K562 (cell line): ENCODE data around the gene CIAO2B. TPM values are rescaled to one million over a fixed set of nuclear protein-coding genes. Genes with fewer than 3 reads are reported as not detected.

ENCODE experiments used
- ATAC-seq: fragments of 200-7000 bp; cut with Tn5 transposase; 3 replicates; pipeline ENCODE4 v1.9.1; 2020; ENCODE audit warnings: moderate library complexity
- BruUV-seq: library from RNA; stranded (reverse); fragments of 400-500 nt; replicated peaks from 2 replicates; lab custom pipeline; 2021; lab: Mats Ljungman, UMichigan
- CTCF ChIA-PET: fragments of 300-600 bp; formaldehyde crosslinking; extraction: SDS; loops from one replicate; lab custom pipeline; 2021; ENCODE audit warnings: low intra/inter-chr PET ratio; lab: Yijun Ruan, JAX
- POLR2A ChIA-PET: fragments of 300-600, 350-650 bp; sonication (Branson Sonifier 250); formaldehyde crosslinking; extraction: SDS; loops from one replicate; lab custom pipeline; 2021; ENCODE audit warnings: antibody characterized with exemption, inconsistent platforms; lab: Yijun Ruan, JAX
- DNase-seq, 4 experiments: peaks; one replicate each; pipeline versions ENCODE4 v3.0.0 to v3.0.0-alpha.2; 2011 to 2018; ENCODE audit warnings: low spot score in 3 of 4, mixed read lengths in 3 of 4; ENCODE audit errors: extremely low read depth in 1 of 4
- FAIRE-seq: peaks from 2 replicates; lab custom pipeline; 2011; peaks lifted over from hg19 to GRCh38; lab: Jason Lieb, UNC
- H2AFZ ChIP-seq: 2 replicates; pipeline ENCODE4 v1.6.0; 2011; ENCODE audit warnings: low read depth, low read length, control low read depth, inconsistent platforms
- H3K27ac ChIP-seq: fragments of 200-600 bp; 3 replicates; pipeline ENCODE4 v1.8.0; 2011; ENCODE audit warnings: low read depth, mild to moderate bottlenecking, control low read depth, inconsistent platforms, low read length, moderate library complexity, mixed read lengths; ENCODE audit errors: extremely low read depth
- H3K27me3 ChIP-seq, 2 experiments: fragments of 300-600 bp in 1 of 2; 2 replicates in 1 of 2; 3 replicates in 1 of 2; pipeline versions ENCODE4 v1.6.0 to v1.8.0; 2011; ENCODE audit warnings: inconsistent platforms in 2 of 2, low read length in 2 of 2, mild to moderate bottlenecking in 1 of 2, mixed read lengths in 1 of 2, moderate library complexity in 1 of 2; ENCODE audit not compliant: control insufficient read depth in 2 of 2, insufficient read depth in 2 of 2
- H3K36me3 ChIP-seq: fragments of 300-600 bp; 3 replicates; pipeline ENCODE4 v1.8.0; 2011; ENCODE audit warnings: mild to moderate bottlenecking, low read length, inconsistent platforms; ENCODE audit not compliant: control insufficient read depth, insufficient read depth
- H3K4me1 ChIP-seq, 2 experiments: fragments of 200-600 bp in 1 of 2; replicated peaks in 1 of 2; 2 replicates in 1 of 2; 3 replicates in 1 of 2; pipeline versions ENCODE4 v1.5.1 to v1.8.0; 2011; ENCODE audit warnings: inconsistent platforms in 2 of 2, low read length in 2 of 2, mild to moderate bottlenecking in 1 of 2, mixed read lengths in 1 of 2, moderate library complexity in 1 of 2; ENCODE audit not compliant: control insufficient read depth in 2 of 2, insufficient read depth in 2 of 2
- H3K4me2 ChIP-seq: 2 replicates; pipeline ENCODE4 v1.6.1; 2011; ENCODE audit warnings: low read length, control low read depth, inconsistent platforms, mixed read lengths; ENCODE audit not compliant: insufficient read depth
- H3K4me3 ChIP-seq: fragments of 200-600 bp; sonication (generic), shearing (Covaris generic); 2 replicates; pipeline ENCODE4 v1.5.1; 2016; ENCODE audit warnings: control low read depth, inconsistent platforms
- H3K79me2 ChIP-seq: fragments of 200-600 bp; 3 replicates; pipeline ENCODE4 v1.8.0; 2011; ENCODE audit warnings: low read length, inconsistent platforms; ENCODE audit not compliant: control insufficient read depth, insufficient read depth
- H3K9ac ChIP-seq, 2 experiments: 2 replicates each; pipeline versions ENCODE4 v1.6.0 to v1.6.1; 2011; ENCODE audit warnings: low read depth in 2 of 2, low read length in 2 of 2, control low read depth in 1 of 2, inconsistent platforms in 1 of 2, mild to moderate bottlenecking in 1 of 2, mixed read lengths in 1 of 2; ENCODE audit not compliant: insufficient read depth in 1 of 2
- H3K9me1 ChIP-seq: one replicate; pipeline ENCODE4 v1.6.0; 2011; ENCODE audit warnings: inconsistent platforms, mild to moderate bottlenecking, low read length, moderate library complexity; ENCODE audit not compliant: control insufficient read depth, insufficient read depth
- H3K9me3 ChIP-seq: replicated peaks from 2 replicates; pipeline ENCODE4 v1.5.1; 2011; ENCODE audit warnings: low read depth, low read length, inconsistent platforms; ENCODE audit not compliant: control insufficient read depth, insufficient read depth
- H4K20me1 ChIP-seq: replicated peaks from 2 replicates; pipeline ENCODE4 v1.6.1; 2011; ENCODE audit warnings: low read length, inconsistent platforms, mixed read lengths; ENCODE audit not compliant: control insufficient read depth, insufficient read depth
- CCNT2 ChIP-seq: IDR thresholded peaks from 2 replicates; pipeline ENCODE4 v1.6.1; 2011; ENCODE audit warnings: borderline replicate concordance, low read depth, mild to moderate bottlenecking, moderate library complexity, mixed read lengths, low read length; ENCODE audit not compliant: insufficient read length; ENCODE audit errors: extremely low read depth
- CGGBP1 ChIP-seq: fragments of 250-450 bp; sonication (Bioruptor Pico); IDR thresholded peaks from 2 replicates; pipeline ENCODE4 v1.9.0; 2021; ENCODE audit warnings: mild to moderate bottlenecking
- GABPA ChIP-seq: fragments of 200-800 bp; sonication (Bioruptor generic); conservative IDR thresholded peaks from 2 replicates; pipeline ENCODE4 v1.6.1; 2016; ENCODE audit warnings: low read depth, missing genetic modification characterization, missing compliant biosample characterization
- ZFP36 ChIP-seq: fragments of 150-350 bp; IDR thresholded peaks from 2 replicates; pipeline ENCODE4 v1.6.1; 2018; ENCODE audit warnings: low read length, low read depth; ENCODE audit not compliant: partially characterized antibody
- ZNF143 ChIP-seq: sonication (generic); formaldehyde crosslinking; IDR thresholded peaks from 2 replicates; pipeline ENCODE4 v1.9.0; 2022; ENCODE audit warnings: mild to moderate bottlenecking, missing genetic modification reagents
- ZNF408 ChIP-seq: fragments of 250-450 bp; sonication (Bioruptor Pico); IDR thresholded peaks from 2 replicates; pipeline ENCODE4 v1.4.0; 2020; ENCODE audit warnings: low read depth, mild to moderate bottlenecking, moderate library complexity
- WGBS: fragments of 100-300 bp; shearing (Covaris generic); methylation state at CpG from one replicate; pipeline ENCODE4 v1.1.6; 2016; ENCODE audit warnings: low coverage, mixed read lengths; ENCODE audit not compliant: insufficient coverage; ENCODE audit errors: missing lambda C conversion rate; 5-methylcytosine and 5-hydroxymethylcytosine counted together
- in situ Hi-C: fragments of 300-500 bp; cut with MboI; formaldehyde crosslinking; loops from 4 replicates; pipeline ENCODE4 v1.15.0; 2018; ENCODE audit warnings: inconsistent platforms, mixed read lengths
- intact Hi-C: fragments of 100-400 bp; cut with micrococcal nuclease; formaldehyde crosslinking; loops from 2 replicates; pipeline ENCODE4 v1.14.2; 2022
- polyA plus RNA-seq, 8 experiments: library from polyadenylated mRNA; depleted of rRNA in 4 of 8; stranded (reverse) in 5 of 8; unstranded in 3 of 8; fragments of >200 nt; fragmentation: Nextera tagmentation in 2 of 8; fragmentation: Illumina TruSeq in 1 of 8; extraction: Ambion mirVana in 2 of 8; extraction: Trizol in 1 of 8; gene quantifications; 2 replicates each; pipeline versions ENCODE4 v1.2.1 to v1.2.3, GENCODE V29; 2011 to 2014; ENCODE audit warnings: inconsistent platforms in 1 of 8, missing spikeins in 1 of 8
- total RNA-seq, 7 experiments: library from RNA; depleted of rRNA in 6 of 7; stranded (reverse); fragments of >200 nt in 6 of 7; fragmentation: Illumina TruSeq in 2 of 7; extraction: Trizol in 2 of 7; gene quantifications; 2 replicates each; pipeline versions ENCODE4 v1.2.1 to v1.2.3, GENCODE V29; 2011 to 2021; ENCODE audit warnings: low replicate concordance in 1 of 7
- TF ChIP-seq, protein P1 (sequence below): sonication (generic); formaldehyde crosslinking; IDR thresholded peaks from 2 replicates; pipeline ENCODE4 v1.8.0; 2022; ENCODE audit warnings: missing genetic modification reagents, mild to moderate bottlenecking, borderline replicate concordance
- TF ChIP-seq, protein P2 (sequence below): fragments of 450-650 bp; IDR thresholded peaks from 2 replicates; pipeline ENCODE4 v1.6.1; 2016; ENCODE audit warnings: low read depth

The CIAO2B gene
- total and polyA plus RNA-seq, 9 of the 15 experiments (the other 6 are each of a cell fraction or from before 2014, with no cell fraction given), result 86.8 to 182 (median 113) TPM

DNA sequence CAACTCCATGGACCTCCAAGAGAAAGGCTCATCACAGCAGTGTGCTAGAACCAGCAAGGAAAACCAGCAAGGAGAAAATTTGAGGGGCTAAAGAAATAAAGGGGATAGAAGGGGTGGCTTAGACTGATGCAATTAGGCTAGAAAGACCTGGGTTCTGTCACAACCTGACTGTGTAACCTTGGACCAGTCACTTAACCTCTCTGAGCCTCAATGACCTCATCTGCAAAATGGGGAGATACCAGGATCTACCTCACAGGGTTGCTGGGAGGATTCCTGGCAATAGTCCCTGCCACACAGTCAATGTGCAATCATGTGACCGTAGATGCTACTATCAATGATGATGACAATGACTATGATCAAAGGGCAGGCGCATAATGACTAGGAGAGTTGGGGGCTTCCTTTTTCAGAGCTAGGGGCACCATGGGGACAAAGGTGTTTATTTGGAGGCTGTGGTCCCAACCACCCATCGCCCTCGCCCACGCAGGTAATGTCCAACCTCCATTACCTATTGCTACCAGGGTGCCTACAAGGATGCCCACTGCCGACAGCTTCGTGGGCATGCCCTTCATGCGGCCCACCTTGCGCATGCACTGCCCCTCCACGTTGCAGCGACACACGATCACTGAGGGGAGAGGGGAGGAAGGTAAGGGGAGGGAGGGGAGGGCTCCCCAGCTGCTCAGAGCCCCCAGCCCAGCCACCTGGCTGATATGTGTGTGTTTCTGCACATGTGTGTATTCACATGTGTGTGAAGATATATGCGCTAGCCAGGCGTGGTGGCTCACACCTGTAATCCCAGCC, 25.2 kb downstream of the CIAO2B start (continued):
- TF ChIP-seq CGGBP1 (no peak), ZNF408 (no peak)

DNA sequence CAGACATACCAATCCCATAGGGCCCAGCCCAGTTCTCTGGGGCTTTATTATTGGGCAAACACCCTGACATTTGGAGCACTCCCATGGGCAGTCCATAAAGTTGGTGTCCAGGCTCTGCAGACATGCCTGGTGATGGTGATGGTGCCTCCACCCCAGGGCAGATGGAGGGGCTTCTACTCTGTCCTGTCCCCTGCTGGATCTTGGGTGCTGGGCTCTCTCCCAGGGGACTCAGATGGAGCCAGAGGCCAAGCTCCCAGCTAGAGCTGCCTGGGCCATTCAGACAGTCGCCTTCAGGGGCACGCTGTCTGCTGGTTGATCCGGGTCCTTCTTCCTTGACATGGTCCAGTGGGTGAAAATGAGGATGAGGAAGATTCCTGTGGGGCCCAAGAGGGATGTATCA, 26.1 kb downstream of the CIAO2B start:
- Histone ChIP-seq H2AFZ (no peak overlapping the region), H3K4me3 (no peak overlapping the region), H3K4me1 (peaks cover 15 to 38% of the 10 kb centered on the region in 2 experiments; a peak in 4 of 5 replicates), H3K36me3 (no peaks in the 10 kb centered on the region), H4K20me1 (no peaks in the 10 kb centered on the region), H3K9ac (no peak overlapping the region), H3K27ac (no peak overlapping the region), H3K79me2 (no peaks in the 10 kb centered on the region), H3K27me3 (peaks cover 0 to 7% of the 10 kb centered on the region in 2 experiments; a peak in 2 of 5 replicates), H3K4me2 (no peak overlapping the region), H3K9me3 (no peaks in the 10 kb centered on the region), H3K9me1 (no peaks in the 10 kb centered on the region)
- ChIA-PET CTCF (interaction anchor here (0.9 kb wide), 1 partner anchor 14 kb away, joined by 3 read pairs; no protein-coding TSS in a partner anchor), POLR2A (no interaction called here)
- in situ Hi-C loops, result no loop called here
- no peak for FAIRE-seq
- ATAC-seq, result no peak
- intact Hi-C loops, result no loop called here
- BruUV-seq, result no TSS peak
- WGBS, result 46% methylated on average over 3 of the region's 3 CpGs
- no peak for DNase-seq
- TF ChIP-seq, protein P1, sequence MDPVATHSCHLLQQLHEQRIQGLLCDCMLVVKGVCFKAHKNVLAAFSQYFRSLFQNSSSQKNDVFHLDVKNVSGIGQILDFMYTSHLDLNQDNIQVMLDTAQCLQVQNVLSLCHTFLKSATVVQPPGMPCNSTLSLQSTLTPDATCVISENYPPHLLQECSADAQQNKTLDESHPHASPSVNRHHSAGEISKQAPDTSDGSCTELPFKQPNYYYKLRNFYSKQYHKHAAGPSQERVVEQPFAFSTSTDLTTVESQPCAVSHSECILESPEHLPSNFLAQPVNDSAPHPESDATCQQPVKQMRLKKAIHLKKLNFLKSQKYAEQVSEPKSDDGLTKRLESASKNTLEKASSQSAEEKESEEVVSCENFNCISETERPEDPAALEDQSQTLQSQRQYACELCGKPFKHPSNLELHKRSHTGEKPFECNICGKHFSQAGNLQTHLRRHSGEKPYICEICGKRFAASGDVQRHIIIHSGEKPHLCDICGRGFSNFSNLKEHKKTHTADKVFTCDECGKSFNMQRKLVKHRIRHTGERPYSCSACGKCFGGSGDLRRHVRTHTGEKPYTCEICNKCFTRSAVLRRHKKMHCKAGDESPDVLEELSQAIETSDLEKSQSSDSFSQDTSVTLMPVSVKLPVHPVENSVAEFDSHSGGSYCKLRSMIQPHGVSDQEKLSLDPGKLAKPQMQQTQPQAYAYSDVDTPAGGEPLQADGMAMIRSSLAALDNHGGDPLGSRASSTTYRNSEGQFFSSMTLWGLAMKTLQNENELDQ, result no peak
- TF ChIP-seq ZFP36 (no peak), ZNF143 (CRISPR knock-in tag) (no peak), CCNT2 (no peak), GABPA (tag) (no peak)
- TF ChIP-seq, protein P2, sequence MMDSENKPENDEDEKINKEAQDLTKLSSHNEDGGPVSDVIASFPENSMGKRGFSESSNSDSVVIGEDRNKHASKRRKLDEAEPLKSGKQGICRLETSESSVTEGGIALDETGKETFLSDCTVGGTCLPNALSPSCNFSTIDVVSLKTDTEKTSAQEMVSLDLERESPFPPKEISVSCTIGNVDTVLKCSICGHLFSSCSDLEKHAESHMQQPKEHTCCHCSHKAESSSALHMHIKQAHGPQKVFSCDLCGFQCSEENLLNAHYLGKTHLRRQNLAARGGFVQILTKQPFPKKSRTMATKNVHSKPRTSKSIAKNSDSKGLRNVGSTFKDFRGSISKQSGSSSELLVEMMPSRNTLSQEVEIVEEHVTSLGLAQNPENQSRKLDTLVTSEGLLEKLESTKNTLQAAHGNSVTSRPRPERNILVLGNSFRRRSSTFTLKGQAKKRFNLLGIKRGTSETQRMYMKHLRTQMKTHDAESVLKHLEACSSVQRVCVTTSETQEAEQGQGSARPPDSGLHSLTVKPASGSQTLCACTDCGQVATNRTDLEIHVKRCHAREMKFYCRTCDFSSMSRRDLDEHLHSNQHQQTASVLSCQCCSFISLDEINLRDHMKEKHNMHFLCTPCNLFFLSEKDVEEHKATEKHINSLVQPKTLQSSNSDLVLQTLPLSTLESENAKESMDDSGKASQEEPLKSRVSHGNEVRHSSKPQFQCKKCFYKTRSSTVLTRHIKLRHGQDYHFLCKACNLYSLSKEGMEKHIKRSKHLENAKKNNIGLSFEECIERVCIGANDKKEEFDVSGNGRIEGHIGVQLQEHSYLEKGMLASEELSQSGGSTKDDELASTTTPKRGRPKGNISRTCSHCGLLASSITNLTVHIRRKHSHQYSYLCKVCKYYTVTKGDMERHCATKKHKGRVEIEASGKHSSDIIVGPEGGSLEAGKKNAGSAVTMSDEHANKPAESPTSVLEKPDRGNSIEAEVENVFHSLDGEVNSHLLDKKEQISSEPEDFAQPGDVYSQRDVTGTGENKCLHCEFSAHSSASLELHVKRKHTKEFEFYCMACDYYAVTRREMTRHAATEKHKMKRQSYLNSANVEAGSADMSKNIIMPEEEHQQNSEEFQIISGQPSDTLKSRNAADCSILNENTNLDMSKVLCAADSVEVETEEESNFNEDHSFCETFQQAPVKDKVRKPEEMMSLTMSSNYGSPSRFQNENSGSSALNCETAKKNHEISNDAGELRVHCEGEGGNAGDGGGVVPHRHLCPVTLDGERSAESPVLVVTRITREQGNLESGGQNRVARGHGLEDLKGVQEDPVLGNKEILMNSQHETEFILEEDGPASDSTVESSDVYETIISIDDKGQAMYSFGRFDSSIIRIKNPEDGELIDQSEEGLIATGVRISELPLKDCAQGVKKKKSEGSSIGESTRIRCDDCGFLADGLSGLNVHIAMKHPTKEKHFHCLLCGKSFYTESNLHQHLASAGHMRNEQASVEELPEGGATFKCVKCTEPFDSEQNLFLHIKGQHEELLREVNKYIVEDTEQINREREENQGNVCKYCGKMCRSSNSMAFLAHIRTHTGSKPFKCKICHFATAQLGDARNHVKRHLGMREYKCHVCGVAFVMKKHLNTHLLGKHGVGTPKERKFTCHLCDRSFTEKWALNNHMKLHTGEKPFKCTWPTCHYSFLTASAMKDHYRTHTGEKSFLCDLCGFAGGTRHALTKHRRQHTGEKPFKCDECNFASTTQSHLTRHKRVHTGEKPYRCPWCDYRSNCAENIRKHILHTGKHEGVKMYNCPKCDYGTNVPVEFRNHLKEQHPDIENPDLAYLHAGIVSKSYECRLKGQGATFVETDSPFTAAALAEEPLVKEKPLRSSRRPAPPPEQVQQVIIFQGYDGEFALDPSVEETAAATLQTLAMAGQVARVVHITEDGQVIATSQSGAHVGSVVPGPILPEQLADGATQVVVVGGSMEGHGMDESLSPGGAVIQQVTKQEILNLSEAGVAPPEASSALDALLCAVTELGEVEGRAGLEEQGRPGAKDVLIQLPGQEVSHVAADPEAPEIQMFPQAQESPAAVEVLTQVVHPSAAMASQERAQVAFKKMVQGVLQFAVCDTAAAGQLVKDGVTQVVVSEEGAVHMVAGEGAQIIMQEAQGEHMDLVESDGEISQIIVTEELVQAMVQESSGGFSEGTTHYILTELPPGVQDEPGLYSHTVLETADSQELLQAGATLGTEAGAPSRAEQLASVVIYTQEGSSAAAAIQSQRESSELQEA, result no peak
